K562 (cell line): Measurements from ENCODE around the gene ADCY1. TPM values are rescaled to one million over a fixed set of nuclear protein-coding genes. Genes with fewer than 3 reads are reported as not detected.

ENCODE experiments used
- RFX5 ChIP-seq: IDR thresholded peaks from 2 replicates; pipeline ENCODE4 v1.6.1; 2011; ENCODE audit warnings: low read depth, mild to moderate bottlenecking, improper control_type of control experiment, low read length
- ZBTB40 ChIP-seq, 2 experiments: fragments of 450-650 bp in 1 of 2; sonication (generic) in 1 of 2; formaldehyde crosslinking in 1 of 2; IDR thresholded peaks; 2 replicates each; pipeline versions ENCODE4 v1.7.1 to v1.9.0; 2016 to 2022; ENCODE audit warnings: inconsistent platforms in 1 of 2, mild to moderate bottlenecking in 1 of 2, missing genetic modification reagents in 1 of 2
- ZNF589 ChIP-seq: fragments of 200-800 bp; sonication (Bioruptor generic); IDR thresholded peaks from 2 replicates; pipeline ENCODE4 v1.6.1; 2016; ENCODE audit warnings: low read depth, missing genetic modification characterization, missing compliant biosample characterization
- polyA plus RNA-seq, 8 experiments: library from polyadenylated mRNA; depleted of rRNA in 4 of 8; stranded (reverse) in 5 of 8; unstranded in 3 of 8; fragments of >200 nt; fragmentation: Nextera tagmentation in 2 of 8; fragmentation: Illumina TruSeq in 1 of 8; extraction: Ambion mirVana in 2 of 8; extraction: Trizol in 1 of 8; gene quantifications; 2 replicates each; pipeline versions ENCODE4 v1.2.1 to v1.2.3, GENCODE V29; 2011 to 2014; ENCODE audit warnings: inconsistent platforms in 1 of 8, missing spikeins in 1 of 8
- total RNA-seq, 7 experiments: library from RNA; depleted of rRNA in 6 of 7; stranded (reverse); fragments of >200 nt in 6 of 7; fragmentation: Illumina TruSeq in 2 of 7; extraction: Trizol in 2 of 7; gene quantifications; 2 replicates each; pipeline versions ENCODE4 v1.2.1 to v1.2.3, GENCODE V29; 2011 to 2021; ENCODE audit warnings: low replicate concordance in 1 of 7

ADCY1 gene
- total and polyA plus RNA-seq, 9 of the 15 experiments (the other 6 are each of a cell fraction or from before 2014, with no cell fraction given) = under 0.01 to 0.18 (median 0.10) TPM; not detected in 4

GRCh38 chr7:45658716-45659495, 84.7 kb downstream of the ADCY1 start (continued):
- TF ChIP-seq ZBTB40 (IDR thresholded peaks at IDR 0.05) (no peak), ZBTB40 (CRISPR knock-in tag; IDR thresholded peaks at IDR 0.05) (no peak), ZNF589 (CRISPR knock-in tag) (no peak), RFX5 (no peak)
